SH-SY5Y (cell line): ENCODE data around the gene TATDN2.

ENCODE experiments used
- GATA2 ChIP-seq: IDR thresholded peaks from 2 replicates; pipeline ENCODE4 v1.6.1; 2011; ENCODE audit warnings: mild to moderate bottlenecking, low read depth, low read length
- GATA3 ChIP-seq: IDR thresholded peaks from 2 replicates; pipeline ENCODE4 v1.6.1; 2011; ENCODE audit warnings: low read depth, mild to moderate bottlenecking, low read length, moderate library complexity

DNA sequence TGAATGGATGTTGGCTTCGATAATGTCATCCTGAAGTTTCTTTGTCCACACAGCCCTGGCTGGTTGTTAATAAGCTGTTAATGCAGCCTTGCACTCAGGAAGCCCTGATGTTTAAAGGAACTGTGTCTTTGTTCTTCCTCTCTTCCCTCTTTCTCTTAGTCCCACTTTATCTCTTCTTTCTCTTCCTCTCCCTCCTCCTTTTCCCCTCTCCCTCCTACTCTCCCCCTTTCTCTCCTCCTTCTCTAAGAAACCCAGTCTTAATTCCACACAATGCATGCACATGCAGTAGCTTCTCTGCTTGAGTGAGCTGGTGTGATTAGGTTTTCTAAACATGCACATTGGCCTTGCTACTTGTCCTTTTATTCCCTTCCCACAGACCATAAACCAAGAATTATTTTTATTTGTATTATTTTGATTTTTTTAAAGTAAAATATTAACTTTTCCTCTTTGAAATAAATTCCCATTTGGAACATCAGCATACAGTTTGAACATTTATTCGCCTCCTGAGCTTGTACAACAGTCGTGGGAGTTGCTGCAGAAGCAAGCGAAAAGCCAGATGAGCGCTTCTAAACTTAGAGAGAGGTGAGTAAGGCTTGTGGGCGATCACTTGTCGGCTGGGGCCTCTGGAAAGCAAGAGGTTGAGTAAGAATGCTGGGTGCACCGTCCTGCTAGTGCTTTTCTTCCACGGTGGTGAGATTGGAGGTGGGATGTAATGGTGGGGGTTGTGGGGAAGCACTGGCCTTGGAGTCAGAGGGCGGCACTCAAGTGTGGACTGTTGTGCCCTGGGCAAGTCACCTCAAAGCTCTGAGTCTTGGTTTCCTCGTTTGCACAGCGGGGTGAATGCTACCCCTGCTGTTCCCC lies 37.2 kb downstream of the TATDN2 start:
- TF ChIP-seq GATA2 (no peak), GATA3 (no peak)
